Measurements from ENCODE around the gene XRCC5.

DNA sequence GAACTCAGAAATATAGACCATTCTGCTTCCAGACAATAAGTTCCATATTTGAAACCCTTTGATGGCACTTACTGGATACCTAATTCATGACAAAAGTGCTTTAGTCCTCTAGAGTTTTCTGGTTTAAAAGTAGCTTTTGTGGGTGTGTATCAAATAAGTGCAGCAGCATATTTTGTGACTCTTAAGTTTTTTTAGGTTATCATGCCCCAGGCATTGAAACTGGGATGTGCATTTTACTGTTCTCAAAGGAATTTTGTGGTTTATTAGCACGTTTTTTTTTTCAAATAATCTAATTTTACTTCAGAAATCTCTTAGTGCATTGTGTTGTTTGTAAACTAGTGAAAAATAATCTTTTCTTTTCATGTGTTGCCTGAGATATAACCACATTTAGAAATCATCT is 1.5 kb downstream of the XRCC5 start:
- TF ChIP-seq CTCF (IDR thresholded peaks at IDR 0.05) (no peak), EP300 (IDR thresholded peaks at IDR 0.05) (no peak)

Measured in tibial nerve (tissue), 4 donors.